Testis (tissue), 3 donors: ENCODE measurements around the gene STAT5B. TPM values are rescaled to one million over a fixed set of nuclear protein-coding genes. Genes with fewer than 3 reads are reported as not detected.
"Not testable (repeated sequence)": the region's sequence is repeated elsewhere in the genome, so short reads cannot be mapped to it uniquely, and the experiment has no call there.

Experiments used
- DNase-seq: peaks from one replicate; pipeline ENCODE4 v3.0.0-alpha.2; 2019
- H3K27ac ChIP-seq, 2 donors: fragments of 200-600 bp; sonication (generic); one replicate each; pipeline ENCODE4 v1.5.1; 2019
- H3K27me3 ChIP-seq: fragments of 200-600 bp; sonication (generic); one replicate; pipeline ENCODE4 v1.5.1; 2019
- H3K36me3 ChIP-seq: fragments of 200-600 bp; sonication (generic); one replicate; pipeline ENCODE4 v1.5.1; 2017; ENCODE audit warnings: low read depth; ENCODE audit errors: missing control alignments
- H3K4me1 ChIP-seq: fragments of 200-600 bp; sonication (generic); one replicate; pipeline ENCODE4 v1.5.1; 2019
- H3K4me3 ChIP-seq, 2 donors: fragments of 200-600 bp; sonication (generic); one replicate each; pipeline ENCODE4 v1.5.1; 2017 to 2019
- H3K9me3 ChIP-seq: fragments of 200-600 bp; sonication (generic); one replicate; pipeline ENCODE4 v1.5.1; 2017
- POLR2A ChIP-seq: fragments of 450-650 bp; IDR thresholded peaks from one replicate; pipeline ENCODE4 v1.6.1; 2017; ENCODE audit warnings: antibody characterized with exemption, mild to moderate bottlenecking, moderate library complexity
- WGBS, 2 donors: methylation state at CpG; one replicate each; pipeline ENCODE4 v1.1.5; 2018; 5-methylcytosine and 5-hydroxymethylcytosine counted together
- intact Hi-C: fragments of 100-400 bp; cut with DNase I; formaldehyde crosslinking; loops from one replicate; pipeline ENCODE4 v1.15.1; 2023; ENCODE audit warnings: low total_unique reads
- polyA plus RNA-seq: library from polyadenylated mRNA; stranded (reverse); fragments of 350-450 nt; fragmentation: Illumina TruSeq; extraction: RNeasy Lipid Tissue Mini Kit (QIAGEN cat#74804); gene quantifications from one replicate; pipeline ENCODE4 v1.2.3, GENCODE V29; 2014; ENCODE audit warnings: low read depth, low replicate concordance; ENCODE audit not compliant: insufficient read depth
- total RNA-seq, 2 donors: library from RNA; depleted of rRNA; stranded (reverse); fragments of >200 nt; gene quantifications; one replicate each; pipeline ENCODE4 v1.2.3, GENCODE V29; 2016
- TF ChIP-seq, protein P1 (sequence below), 3 experiments: fragments of 450-650 bp in 2 of 3; fragments of 200-600 bp in 1 of 3; sonication (generic) in 1 of 3; IDR thresholded peaks; one replicate each; pipeline ENCODE4 v1.5.1; 2016 to 2019; ENCODE audit warnings: antibody characterized with exemption in 3 of 3, mild to moderate bottlenecking in 2 of 3, moderate library complexity in 1 of 3

Gene STAT5B
- total and polyA plus RNA-seq, 3 donors from 2014 or later: 65.9 to 81.5 (median 66.0) TPM

DNA sequence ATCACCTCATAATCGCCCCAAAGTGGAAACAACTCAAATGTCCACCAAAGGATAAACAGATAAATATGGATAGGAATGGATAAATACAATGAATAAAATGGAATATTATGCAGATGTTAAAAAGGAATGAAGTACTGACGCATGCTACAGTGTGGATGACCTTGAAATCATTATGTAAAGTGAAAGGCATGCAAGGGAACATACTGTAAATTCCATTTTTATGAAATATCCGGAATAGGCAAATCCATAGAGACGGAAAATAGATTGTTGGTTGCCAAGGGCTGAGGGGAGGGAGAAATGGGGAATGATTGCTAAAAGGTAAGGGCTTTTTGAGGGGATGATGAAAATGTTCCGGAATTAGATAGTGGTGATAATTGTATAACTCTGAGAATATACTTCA is 36.0 kb downstream of the STAT5B start:
- no peaks in the 10 kb centered on the region for H3K27me3 ChIP-seq
- no peaks in the 10 kb centered on the region for H3K36me3 ChIP-seq
- 71 to 79% methylated on average over 5 of the region's 5 CpGs for WGBS, 2 donors
- DNase-seq: no peak
- intact Hi-C loops: no loop called here
- H3K27ac ChIP-seq: no peak overlapping the region
- no peak for TF ChIP-seq POLR2A
- TF ChIP-seq, protein P1, sequence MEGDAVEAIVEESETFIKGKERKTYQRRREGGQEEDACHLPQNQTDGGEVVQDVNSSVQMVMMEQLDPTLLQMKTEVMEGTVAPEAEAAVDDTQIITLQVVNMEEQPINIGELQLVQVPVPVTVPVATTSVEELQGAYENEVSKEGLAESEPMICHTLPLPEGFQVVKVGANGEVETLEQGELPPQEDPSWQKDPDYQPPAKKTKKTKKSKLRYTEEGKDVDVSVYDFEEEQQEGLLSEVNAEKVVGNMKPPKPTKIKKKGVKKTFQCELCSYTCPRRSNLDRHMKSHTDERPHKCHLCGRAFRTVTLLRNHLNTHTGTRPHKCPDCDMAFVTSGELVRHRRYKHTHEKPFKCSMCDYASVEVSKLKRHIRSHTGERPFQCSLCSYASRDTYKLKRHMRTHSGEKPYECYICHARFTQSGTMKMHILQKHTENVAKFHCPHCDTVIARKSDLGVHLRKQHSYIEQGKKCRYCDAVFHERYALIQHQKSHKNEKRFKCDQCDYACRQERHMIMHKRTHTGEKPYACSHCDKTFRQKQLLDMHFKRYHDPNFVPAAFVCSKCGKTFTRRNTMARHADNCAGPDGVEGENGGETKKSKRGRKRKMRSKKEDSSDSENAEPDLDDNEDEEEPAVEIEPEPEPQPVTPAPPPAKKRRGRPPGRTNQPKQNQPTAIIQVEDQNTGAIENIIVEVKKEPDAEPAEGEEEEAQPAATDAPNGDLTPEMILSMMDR (IDR thresholded peaks at IDR 0.05): no peak
- H3K4me3 ChIP-seq: no peak overlapping the region
- no peaks in the 10 kb centered on the region for H3K9me3 ChIP-seq
- H3K4me1 ChIP-seq: peaks cover 12% of the 10 kb centered on the region

DNA sequence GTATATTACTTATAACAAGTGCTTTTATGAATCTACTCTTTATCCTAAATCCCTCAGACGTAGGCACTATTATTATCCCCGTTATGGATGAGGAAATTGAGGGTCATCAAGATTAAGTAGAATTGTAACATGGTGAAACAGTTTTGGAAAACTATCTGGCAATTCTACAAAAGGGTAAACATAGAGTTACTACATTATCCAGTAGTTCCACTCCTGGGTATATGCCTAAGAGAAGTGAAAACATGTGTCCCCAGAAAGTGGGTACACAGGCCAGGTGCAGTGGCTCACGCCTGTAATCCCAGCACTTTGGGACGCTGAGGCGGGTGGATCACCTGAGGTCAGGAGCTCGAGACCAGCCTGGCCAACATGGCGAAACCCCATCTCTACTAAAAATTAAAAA is 36.6 kb downstream of the STAT5B start:
- H3K27ac ChIP-seq, H3K27me3 ChIP-seq, H3K36me3 ChIP-seq, DNase-seq, intact Hi-C loops, H3K9me3 ChIP-seq, H3K4me3 ChIP-seq: not testable (repeated sequence)
- H3K4me1 ChIP-seq: peaks cover 12% of the 10 kb centered on the region
- 76 to 81% methylated on average over 7 of the region's 7 CpGs for WGBS, 2 donors

DNA sequence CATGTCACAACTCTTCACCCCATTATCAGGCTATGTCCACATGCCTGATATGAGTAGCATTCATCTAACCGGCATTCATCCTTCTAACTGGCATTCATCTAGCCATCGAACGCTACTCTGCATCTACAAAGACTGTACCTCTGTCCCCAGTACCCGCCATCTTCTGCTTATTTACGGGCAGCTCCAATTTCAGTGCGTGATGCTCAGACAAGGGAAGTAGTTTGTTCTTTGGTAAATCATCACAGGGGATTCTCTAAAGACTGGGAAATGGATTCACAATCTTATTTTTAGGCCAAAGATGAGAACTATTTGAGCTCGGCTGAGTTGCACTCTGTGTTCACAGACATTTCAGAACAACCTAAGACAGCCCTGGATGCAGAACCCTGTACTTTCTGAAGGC is 39.4 kb downstream of the STAT5B start:
- TF ChIP-seq POLR2A: no peak
- TF ChIP-seq, protein P1 (IDR thresholded peaks at IDR 0.05): no peak
- no peak overlapping the region for H3K27ac ChIP-seq
- 72 to 73% methylated on average over 7 of the region's 7 CpGs for WGBS, 2 donors
- H3K27me3 ChIP-seq: no peaks in the 10 kb centered on the region
- no peaks in the 10 kb centered on the region for H3K9me3 ChIP-seq
- peaks cover 7% of the 10 kb centered on the region for H3K4me1 ChIP-seq
- H3K4me3 ChIP-seq: no peak overlapping the region
- DNase-seq: no peak
- no peaks in the 10 kb centered on the region for H3K36me3 ChIP-seq
- intact Hi-C loops: no loop called here

DNA sequence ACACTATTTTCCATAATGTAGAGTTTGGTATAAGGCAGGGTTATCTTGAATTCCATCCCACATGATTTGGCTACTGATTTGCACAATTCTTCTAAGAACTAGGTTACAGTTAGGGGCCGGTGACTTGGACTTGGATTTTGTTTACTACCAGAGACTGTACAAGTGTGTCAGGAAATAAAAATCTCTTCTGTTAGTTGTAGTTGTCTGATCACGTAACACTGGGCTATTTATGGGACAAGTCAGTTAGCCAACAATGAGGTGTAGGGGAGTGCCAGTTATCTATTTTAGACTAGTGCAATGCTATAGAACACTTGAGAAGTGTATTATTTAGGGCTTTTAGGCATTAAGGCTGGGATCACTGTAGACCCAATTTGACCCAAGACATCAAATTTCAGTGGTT is 42.2 kb downstream of the STAT5B start:
- H3K36me3 ChIP-seq: no peaks in the 10 kb centered on the region
- no peak overlapping the region for H3K27ac ChIP-seq
- peaks cover 7% of the 10 kb centered on the region for H3K4me1 ChIP-seq
- H3K9me3 ChIP-seq: no peaks in the 10 kb centered on the region
- H3K27me3 ChIP-seq: no peaks in the 10 kb centered on the region
- 45 to 60% methylated on average over 2 of the region's 2 CpGs for WGBS, 2 donors
- intact Hi-C loops: no loop called here
- no peak for TF ChIP-seq POLR2A
- TF ChIP-seq, protein P1 (IDR thresholded peaks at IDR 0.05): no peak
- no peak overlapping the region for H3K4me3 ChIP-seq
- no peak for DNase-seq

DNA sequence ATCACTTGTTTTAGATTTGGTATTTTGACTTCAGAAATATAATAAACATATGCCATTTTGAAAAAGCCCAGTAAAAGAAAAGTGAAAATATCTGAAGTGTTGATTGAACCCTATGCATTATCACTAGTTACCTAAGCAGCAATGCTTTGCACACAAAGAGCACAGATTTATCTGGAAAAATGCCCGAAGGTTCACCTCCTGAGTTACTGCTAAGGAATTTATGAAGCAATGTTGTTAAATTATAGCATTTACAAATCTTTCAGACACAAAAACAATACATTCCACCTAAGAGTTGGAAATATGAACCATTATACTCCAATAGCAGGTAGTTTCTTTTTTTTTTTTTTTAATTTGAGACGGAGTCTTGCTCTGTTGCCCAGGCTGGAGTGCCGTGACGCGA is 43.0 kb downstream of the STAT5B start:
- WGBS, 2 donors: 91 to 97% methylated on average over 5 of the region's 5 CpGs
- Histone ChIP-seq H3K4me3 (no peak overlapping the region), H3K27me3 (no peaks in the 10 kb centered on the region), H3K27ac (no peak overlapping the region), H3K9me3 (no peaks in the 10 kb centered on the region), H3K4me1 (peaks cover 8% of the 10 kb centered on the region), H3K36me3 (no peaks in the 10 kb centered on the region)
- no peak for DNase-seq
- intact Hi-C loops: no loop called here
- no peak for TF ChIP-seq POLR2A
- TF ChIP-seq, protein P1 (IDR thresholded peaks at IDR 0.05): no peak
